GM12891 (cell line): ENCODE measurements around the gene EXOC5.
A peak's percentile ranks its signal among the peaks of the same experiment; 100 is the strongest.
"Not testable (repeated sequence)": the region's sequence is repeated elsewhere in the genome, so short reads cannot be mapped to it uniquely, and the experiment has no call there.

Experiments
- DNase-seq: peaks from one replicate; pipeline ENCODE4 v3.0.0; 2011; ENCODE audit warnings: low spot score; ENCODE audit not compliant: insufficient read length
- FAIRE-seq: peaks from 2 replicates; lab custom pipeline; 2011; peaks lifted over from hg19 to GRCh38; lab: Jason Lieb, UNC
- PAX5 ChIP-seq: IDR thresholded peaks from 2 replicates; pipeline ENCODE4 v1.6.1; 2011; ENCODE audit warnings: low read length, moderate library complexity, mild to moderate bottlenecking; ENCODE audit not compliant: insufficient read depth, severe bottlenecking
- POLR2A ChIP-seq: IDR thresholded peaks from 2 replicates; pipeline ENCODE4 v1.6.1; 2011; ENCODE audit warnings: low read depth, low read length, control low read depth
- POLR2AphosphoS5 ChIP-seq: IDR thresholded peaks from 2 replicates; pipeline ENCODE4 v1.6.1; 2011; ENCODE audit warnings: low read depth, low read length, control low read depth
- POU2F2 ChIP-seq: IDR thresholded peaks from 2 replicates; pipeline ENCODE4 v1.6.1; 2011; ENCODE audit warnings: low read depth, mild to moderate bottlenecking, control low read depth, low read length, moderate library complexity
- SPI1 ChIP-seq: IDR thresholded peaks from 2 replicates; pipeline ENCODE4 v1.6.1; 2011; ENCODE audit warnings: low read depth, low read length, control low read depth
- TAF1 ChIP-seq: IDR thresholded peaks from 2 replicates; pipeline ENCODE4 v1.6.1; 2011; ENCODE audit warnings: low read depth, low read length, control low read depth

The EXOC5 gene

DNA sequence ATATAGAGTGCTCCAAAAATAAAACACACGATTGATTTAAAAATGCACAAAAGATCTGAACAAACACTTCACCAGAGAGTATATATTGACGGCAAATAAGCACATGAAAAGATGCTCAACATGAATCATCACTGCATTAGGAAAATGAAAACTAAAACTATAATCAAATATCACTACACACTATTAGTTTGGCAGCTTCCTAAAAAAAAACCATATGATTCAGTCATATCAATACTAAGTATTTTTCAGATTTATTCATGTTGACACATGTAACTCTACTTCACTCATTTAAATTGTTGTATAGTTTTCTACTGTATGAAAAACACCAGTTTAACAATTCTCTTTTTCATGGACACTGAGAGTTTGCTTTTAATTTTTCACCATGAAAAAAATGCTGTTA, 41.6 kb downstream of the EXOC5 start:
- no peak for DNase-seq
- FAIRE-seq: no peak
- TF ChIP-seq POU2F2: no peak
- TF ChIP-seq POLR2A: no peak
- no peak for TF ChIP-seq SPI1
- no peak for TF ChIP-seq POLR2AphosphoS5
- no peak for TF ChIP-seq PAX5
- no peak for TF ChIP-seq TAF1

GRCh38 chr14:57221931-57222330, 46.8 kb downstream of the EXOC5 start:
- FAIRE-seq (no peak), DNase-seq (no peak)
- no peak for TF ChIP-seq SPI1
- no peak for TF ChIP-seq POU2F2
- TF ChIP-seq POLR2AphosphoS5: no peak
- TF ChIP-seq TAF1: no peak
- TF ChIP-seq POLR2A: no peak
- TF ChIP-seq PAX5: no peak

DNA sequence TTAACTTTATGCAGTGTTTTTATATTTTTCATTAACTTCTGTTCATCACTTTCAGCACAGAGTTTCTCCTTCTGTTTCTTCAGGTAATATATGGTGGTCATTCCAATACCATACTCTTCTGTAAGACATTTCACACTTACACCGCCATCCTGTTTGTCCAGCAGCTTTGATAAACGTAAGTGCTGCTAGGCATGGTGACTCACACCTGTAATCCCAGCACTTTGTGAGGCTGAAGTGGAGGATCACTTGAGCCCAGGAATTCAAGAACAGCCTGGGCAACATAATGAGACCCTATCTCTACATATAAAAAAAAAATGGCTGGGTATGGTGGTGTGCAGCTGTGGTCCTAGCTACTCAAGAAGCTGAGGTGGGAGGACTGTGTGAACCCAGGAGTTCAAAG, 55.8 kb downstream of the EXOC5 start:
- DNase-seq: no peak
- TF ChIP-seq PAX5 (no peak), TAF1 (no peak), SPI1 (no peak), POLR2AphosphoS5 (no peak), POLR2A (no peak), POU2F2 (no peak)
- FAIRE-seq: no peak

DNA sequence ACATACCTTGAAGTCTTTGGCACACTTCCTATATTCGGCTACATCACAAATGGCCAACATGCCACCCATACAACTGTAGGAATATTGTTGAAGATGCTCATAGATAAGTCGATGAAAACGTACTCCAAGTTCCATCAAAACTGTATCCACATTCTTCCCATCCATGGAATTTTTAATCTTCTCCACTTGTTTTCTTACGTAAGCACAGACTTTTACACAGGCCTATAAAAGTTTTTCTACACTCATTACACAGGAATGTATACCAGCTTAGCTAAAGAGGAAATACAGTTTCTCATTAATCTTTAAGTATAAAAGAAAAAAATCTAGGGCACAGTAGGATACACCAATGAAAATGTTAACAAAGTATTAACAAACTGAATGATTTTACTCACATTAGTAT, 59.1 kb downstream of the EXOC5 start:
- DNase-seq: no peak
- TF ChIP-seq POU2F2 (no peak), PAX5 (no peak), TAF1 (no peak), POLR2A (no peak), POLR2AphosphoS5 (no peak), SPI1 (no peak)
- peak; percentile 51 for FAIRE-seq

DNA sequence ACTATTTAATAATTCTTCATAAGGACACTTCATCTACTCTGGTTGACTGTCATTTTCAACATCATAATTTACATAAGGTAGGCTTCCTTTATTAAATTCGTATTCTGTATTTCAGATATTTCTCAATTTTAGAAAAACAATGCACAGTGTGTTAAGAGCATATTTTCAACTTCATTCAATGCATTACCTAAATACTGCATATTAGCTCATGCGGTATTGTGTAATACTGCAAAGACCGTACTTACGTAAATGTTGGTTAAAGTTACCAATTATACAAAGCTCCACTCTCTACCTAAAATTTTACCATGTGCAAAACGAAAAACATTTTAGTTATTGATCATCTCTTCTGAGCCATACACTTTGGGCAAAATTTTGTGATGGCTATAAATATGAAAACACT, 62.8 kb downstream of the EXOC5 start:
- no peak for TF ChIP-seq POU2F2
- no peak for TF ChIP-seq POLR2AphosphoS5
- TF ChIP-seq PAX5: no peak
- no peak for TF ChIP-seq POLR2A
- TF ChIP-seq SPI1: no peak
- TF ChIP-seq TAF1: no peak
- no peak for DNase-seq
- FAIRE-seq: no peak

DNA sequence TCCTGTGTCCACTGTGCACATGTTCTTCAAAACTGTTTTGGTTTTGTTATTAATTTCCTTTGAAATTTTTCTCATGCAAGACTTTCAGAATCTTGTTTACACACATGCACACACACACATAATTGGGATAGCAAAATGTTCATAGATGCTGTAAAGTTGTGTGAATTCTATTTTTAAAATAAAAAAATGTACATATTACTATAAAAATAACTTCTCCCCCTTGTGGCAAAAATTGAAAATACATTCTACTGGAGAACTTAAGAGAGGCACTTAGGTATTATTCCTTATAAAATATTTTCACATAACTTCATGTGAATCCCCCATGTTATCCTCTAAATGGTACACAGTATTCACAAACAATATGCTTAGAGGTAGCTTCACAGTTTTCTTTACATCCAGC, 66.0 kb downstream of the EXOC5 start:
- FAIRE-seq: peak; percentile 23
- DNase-seq: not testable (repeated sequence)

GRCh38 chr14:57199921-57200320, 68.8 kb downstream of the EXOC5 start:
- DNase-seq (no peak), FAIRE-seq (peak; percentile 20)
- TF ChIP-seq SPI1: no peak
- TF ChIP-seq TAF1: no peak
- TF ChIP-seq POLR2AphosphoS5: no peak
- no peak for TF ChIP-seq POU2F2
- no peak for TF ChIP-seq POLR2A
- TF ChIP-seq PAX5: no peak

DNA sequence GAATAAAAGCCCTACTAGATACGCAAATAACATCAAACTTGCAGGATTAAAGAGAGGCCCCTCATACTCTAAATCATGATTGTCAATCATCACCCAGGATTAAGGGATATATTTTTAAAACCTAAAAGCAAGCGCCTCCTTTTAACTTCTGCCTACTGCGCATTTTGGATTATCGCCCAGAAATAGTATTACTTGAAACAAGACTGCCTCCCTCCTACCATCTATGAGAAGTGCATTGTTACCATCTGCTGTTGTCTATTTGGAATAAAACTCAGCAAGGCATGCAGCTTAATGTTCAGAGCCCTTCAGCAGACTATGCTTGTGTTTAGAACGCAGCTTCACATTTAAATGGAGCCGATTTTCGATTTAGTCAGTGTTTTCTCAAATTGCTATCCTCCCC, 79.6 kb downstream of the EXOC5 start:
- FAIRE-seq (no peak), DNase-seq (no peak)
- no peak for TF ChIP-seq POU2F2
- no peak for TF ChIP-seq POLR2AphosphoS5
- TF ChIP-seq PAX5: no peak
- no peak for TF ChIP-seq TAF1
- TF ChIP-seq SPI1: no peak
- TF ChIP-seq POLR2A: no peak

GRCh38 chr14:57182760-57183503, 85.8 kb downstream of the EXOC5 start:
- TF ChIP-seq PAX5 (no peak), POLR2A (no peak), SPI1 (no peak), POU2F2 (no peak), TAF1 (no peak), POLR2AphosphoS5 (no peak)
- DNase-seq: no peak
- no peak for FAIRE-seq

GRCh38 chr14:57179273-57179672, 89.4 kb downstream of the EXOC5 start:
- no peak for TF ChIP-seq SPI1
- no peak for TF ChIP-seq POLR2A
- no peak for TF ChIP-seq POU2F2
- TF ChIP-seq POLR2AphosphoS5: no peak
- no peak for TF ChIP-seq PAX5
- TF ChIP-seq TAF1: no peak
- no peak for DNase-seq
- no peak for FAIRE-seq

DNA sequence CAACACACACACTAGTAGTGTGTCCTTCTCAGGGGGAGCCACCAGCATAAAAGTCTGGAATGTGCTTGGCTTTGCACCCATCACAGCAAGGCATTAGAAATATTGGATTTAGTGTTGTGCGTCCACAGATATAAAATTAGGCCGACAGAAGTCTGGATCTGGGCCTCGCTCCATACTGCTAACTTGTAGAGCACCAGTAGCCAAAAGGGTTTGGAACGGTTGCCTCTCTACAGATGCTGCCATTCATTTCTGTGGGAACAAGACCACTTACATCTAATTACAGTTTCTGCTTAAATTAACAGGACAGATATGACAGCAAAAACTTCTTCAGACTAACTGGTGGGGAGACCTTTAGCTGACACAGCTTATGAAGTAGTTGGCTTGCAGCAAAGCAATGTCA, 94.2 kb downstream of the EXOC5 start:
- no peak for DNase-seq
- no peak for TF ChIP-seq POLR2A
- TF ChIP-seq POLR2AphosphoS5: no peak
- no peak for TF ChIP-seq SPI1
- TF ChIP-seq TAF1: no peak
- no peak for TF ChIP-seq PAX5
- TF ChIP-seq POU2F2: no peak
- FAIRE-seq: no peak

DNA sequence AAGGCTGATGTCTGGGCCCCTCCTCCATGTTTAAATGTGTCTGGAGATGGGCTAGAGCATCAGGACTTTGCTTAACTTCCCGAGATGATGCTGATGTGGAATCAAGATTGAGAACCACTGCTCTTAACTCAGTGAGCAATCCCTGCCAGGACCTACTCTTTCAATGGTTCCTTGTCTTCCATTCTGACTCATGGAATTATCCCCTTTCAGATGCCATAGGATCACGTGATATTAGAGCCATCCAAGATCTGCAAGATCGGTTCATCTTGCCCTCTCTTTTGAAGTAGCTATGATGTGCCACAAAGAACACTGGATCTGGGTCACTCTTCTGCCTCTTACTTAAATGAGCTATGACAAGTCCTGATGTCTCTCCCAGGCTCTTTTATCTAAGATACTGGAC, 96.8 kb downstream of the EXOC5 start:
- DNase-seq (no peak), FAIRE-seq (no peak)
- TF ChIP-seq TAF1: no peak
- TF ChIP-seq PAX5: no peak
- TF ChIP-seq POLR2AphosphoS5: no peak
- no peak for TF ChIP-seq POU2F2
- no peak for TF ChIP-seq SPI1
- TF ChIP-seq POLR2A: no peak
